ENCODE results near the gene MOV10.

MOV10 gene

DNA sequence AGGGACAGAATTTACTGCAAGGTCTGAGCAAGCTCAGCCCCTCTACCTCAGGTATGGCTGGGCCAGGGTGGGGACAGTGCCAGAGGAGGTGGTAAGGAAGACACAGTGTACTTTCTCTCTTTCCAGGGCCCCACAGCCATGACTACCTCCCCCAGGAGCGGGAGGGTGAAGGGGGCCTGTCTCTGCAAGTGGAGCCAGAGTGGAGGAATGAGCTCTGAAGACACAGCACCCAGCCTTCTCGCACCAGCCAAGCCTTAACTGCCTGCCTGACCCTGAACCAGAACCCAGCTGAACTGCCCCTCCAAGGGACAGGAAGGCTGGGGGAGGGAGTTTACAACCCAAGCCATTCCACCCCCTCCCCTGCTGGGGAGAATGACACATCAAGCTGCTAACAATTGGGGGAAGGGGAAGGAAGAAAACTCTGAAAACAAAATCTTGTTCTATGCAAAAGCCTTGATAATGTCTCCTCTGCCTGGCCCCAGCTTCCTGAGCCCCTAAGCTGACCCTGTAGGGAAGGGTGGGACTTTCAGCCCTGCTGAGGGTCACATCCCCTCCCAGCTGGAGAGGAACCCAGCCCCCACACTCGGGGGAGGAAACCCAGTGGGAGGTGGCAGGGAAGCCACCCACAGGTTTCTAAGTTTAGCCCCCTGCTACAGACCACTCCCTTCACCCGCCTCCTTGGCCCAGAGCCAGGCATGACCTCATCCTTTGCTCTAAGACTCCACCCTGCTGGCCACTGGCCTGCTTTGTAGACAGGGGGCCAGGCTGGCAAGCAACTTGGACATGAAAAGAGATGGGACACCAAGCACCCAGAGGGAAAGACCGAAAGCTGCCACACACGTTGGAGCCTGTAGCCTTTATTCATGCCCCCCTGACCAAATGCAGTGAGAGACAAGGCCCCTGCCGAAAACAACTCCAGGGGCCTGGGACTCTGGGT lies 26.1 kb downstream of the MOV10 start:
- DNase-seq, result peak in 1 of 2 experiments; percentile 36

DNA sequence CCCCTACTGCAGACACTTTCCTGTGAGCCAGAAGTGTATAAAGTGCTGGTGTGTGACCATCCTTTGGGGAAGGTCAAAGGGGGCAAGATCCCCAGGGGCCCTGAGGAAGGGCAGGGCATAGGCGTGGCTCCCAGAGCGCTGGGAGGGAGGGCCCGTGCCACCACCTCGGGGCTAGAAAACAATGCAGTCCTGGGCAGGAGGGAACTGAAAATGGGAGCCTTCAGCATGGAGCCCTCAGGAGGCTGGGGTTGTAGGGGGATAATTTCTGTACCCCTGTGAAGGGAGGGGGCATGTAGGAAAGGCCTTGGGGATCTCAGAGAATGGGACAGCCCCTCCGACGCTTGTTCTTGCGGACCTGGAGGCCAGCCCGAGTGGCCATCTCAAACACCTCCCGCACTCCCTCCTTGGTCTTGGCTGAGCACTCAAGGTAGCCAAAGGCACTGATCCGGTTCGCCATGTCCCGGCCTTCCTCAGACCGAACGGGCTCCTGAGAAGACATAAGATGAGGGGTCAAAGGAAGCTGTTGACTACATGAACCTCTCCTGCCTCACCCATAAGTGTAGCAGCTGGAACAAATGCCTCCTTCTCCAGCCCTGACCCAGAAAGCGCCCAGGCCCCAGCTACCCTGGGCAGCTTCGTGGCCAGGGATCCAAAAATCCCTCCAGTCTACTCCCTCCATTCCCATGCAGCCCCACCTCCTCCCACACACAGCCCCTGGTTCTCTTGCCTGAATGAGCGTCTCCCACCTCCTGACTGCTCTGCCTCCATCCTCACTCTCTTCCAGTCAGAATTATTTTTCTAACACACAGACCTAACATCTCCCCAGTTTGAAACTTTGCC lies 27.0 kb downstream of the MOV10 start:
- DNase-seq, result no peak

DNA sequence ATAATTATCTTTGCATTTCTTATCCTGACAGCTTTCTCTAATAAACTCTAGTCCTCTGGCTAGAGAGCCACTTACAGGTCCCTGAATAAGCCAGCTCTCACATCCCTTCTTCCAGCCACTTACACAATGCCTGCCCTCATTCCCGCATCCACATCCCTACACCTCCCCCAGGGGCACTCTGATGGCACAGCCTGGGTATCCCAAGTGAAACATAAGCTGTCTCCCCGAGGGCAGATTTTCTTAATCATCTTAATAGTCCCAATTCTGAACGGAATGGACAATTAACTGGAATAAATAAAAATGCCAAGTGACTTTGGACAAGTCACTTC lies 27.6 kb downstream of the MOV10 start:
- no peak for DNase-seq

DNA sequence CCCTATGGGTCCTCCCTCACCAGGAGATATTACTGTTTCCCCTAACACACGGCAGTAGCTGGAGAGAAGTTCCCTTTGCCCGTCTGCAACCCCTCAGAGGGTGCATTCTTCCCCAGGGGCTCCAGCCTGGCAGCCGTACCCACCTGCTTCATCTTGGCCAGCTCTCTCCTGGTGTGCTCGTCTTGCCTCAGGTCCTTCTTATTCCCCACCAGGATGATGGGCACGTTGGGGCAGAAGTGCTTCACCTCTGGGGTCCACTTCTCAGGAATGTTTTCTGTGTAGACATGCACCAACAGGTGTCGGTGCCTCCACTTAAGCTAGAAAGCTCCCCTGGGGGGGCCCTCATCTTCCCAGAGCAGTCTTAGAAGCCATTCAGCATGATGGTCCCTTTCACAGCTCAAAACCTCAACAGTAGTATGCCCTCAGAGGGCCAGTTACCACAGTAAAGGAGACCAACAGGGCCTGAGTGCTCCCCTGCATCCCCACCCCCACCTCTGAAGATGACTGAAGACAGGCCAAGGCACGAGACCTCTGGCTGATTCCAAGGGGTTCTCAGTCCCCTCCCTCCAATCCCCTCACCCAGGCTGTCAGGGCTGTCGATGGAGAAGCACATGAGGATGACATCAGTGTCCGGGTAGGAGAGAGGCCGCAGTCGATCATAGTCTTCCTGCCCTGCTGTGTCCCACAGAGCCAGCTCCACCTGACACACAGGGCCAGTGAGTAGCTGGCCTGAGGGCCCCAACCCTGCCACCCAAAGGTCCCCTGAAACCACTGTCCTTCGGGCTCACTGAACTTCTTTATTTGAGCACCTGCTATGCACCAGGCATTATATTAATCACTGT lies 28.2 kb downstream of the MOV10 start:
- no peak for DNase-seq

DNA sequence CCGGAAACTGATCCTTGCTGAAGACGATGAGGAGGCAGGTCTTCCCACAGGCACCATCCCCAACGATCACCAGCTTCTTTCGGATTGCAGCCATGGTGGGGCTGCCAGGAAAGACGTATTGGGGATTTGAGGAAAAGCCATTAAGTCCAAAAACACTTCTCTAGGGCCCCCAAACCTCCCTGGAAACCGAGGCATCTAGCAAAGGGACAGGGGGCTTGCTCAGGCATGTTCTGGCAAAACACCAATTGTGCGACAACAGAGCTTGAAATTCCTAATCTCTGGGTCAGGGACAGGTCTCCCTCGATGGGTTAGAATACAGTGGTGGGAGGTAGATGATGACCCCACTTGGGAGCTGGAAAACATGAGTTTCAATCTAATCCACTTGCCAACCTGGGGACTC lies 29.2 kb downstream of the MOV10 start:
- DNase-seq, result no peak

DNA sequence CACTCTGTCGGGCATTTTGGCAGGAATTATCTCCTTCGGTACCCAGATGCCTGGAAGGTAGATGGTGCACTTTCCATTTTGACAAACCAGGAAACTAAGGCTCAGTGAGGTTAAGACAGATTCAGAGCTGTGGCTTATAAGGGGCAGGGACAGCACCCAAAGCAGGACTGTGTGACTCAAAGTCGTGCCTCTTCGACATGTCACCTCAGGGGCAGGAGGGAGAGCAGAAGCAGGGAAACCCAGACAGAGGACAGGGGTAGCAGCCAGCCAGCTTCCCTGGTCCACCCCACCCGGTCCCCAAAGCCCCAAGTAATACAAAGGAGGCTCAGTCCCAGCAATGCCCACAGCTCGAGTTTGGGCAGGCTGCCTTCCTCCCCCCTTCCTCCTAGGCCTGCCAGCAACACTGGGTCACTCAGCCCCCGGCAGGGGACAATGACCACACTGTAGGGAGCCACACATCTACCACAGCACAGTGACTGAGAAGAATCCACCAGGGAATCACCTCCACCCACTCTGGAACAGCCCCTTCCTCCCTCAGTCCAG lies 30.0 kb downstream of the MOV10 start:
- no peak for DNase-seq

DNA sequence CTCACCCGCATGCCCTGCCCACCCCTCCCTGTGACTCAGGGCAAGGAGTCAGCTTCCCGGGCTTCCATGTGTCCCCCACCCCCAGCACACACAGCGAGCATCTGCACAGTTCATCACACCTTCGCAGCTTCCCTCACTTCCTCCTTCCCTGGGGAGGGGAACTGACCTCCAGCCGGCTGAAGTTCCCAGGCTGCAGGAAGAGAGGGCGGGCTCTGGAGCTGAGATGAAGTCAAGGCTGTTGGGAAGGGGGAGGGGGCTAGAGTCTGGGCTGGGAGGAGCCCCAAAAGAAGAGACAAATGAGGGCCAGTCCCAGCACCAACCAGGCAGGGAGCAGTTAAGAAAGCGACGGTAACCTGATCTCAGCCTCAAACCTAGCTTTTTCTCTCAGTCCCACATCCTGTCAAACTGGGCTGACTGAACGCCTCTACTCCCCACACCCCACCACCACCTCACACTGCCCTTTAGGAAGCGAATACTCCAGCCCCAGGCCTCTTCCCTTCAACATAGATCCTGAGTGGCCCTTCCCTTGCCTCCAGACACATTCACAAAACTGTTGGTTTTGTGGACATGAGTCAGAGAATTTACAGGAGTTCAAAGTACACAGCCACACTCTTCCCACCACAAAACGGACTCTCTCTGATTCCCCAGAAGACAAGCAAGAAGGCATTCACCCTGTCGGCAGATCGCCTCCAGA lies 30.6 kb downstream of the MOV10 start:
- peak in 1 of 2 experiments; percentile 27 for DNase-seq

DNA sequence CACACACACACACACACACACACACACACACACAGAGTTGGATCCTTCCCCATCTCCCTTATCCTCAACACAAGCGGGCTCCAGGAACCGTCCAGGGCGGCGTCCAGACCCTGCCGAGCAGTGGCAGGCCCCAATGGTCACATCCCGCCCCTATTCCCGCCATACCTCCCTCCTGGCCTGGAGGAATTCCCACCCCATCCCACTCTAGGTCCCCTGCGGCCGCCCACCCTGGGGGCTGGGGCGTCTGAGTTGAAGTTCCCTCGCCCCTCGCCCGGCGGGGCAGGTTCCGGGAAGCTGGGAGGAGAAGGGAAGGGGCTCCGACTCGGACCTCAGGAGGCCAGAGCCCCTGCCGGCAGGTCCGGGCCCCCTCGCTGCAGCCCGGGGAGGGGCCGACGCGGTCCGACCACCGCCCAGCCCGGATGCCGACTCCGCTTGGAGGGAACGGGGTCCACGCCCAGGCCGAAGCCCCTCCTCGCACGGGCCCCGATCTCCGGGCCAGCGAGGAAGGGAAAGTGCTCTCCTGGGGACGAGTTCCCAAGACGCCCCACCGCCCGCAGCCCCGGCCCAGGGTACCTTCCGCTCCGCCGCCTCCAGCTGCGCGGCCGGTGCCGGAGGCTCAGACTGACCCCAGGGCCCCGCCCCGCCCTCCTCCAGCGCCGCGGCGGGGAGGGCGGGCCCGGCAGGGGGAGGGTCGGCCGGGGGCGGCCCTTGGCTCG lies 32.2 kb downstream of the MOV10 start, which contains the start of gene RHOC:
Gene RHOC (minus strand): TSS at position 623 of the 716 bp plus-strand sequence. CDS start 3,328 bp downstream, outside the sequence.
- DNase-seq, result peak in 1 of 2 experiments; percentile 35

DNA sequence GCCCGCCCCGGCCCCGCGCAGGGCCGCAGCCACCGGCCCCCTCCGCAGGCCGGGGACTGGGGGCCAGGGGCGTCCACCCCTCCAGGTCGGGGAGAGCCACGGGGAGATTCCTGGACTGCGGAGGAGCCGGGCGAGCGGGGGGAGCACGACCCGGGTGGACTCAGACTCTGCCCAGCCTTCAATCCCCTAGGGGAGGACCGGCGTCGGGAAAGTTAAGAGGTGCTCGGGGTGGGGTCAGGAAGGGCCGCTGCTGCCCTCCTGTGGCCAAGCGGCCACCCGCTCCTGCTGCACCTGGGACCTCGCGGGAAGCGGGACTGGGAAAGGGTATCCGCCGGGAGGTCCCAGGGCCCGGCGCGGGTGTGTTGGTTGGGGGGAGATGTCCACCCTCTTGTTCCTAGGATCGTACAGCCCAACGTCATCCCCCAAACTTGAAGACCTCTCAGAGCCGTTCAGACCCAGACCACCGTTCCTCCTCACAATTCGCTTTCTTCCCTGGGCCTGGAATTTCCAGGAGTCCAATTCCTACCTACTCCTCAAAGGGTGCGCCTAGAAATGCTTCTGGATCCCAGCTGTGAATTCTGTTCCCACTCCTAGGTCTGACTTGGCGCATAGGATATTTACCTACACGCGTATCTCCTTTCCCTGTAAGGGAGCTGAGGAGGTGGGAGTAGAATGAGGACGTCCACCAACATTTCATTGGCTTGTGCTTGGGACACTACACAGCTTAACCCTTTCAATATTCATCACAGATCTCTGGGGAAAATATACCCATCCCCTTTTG lies 33.0 kb downstream of the MOV10 start:
- peak; percentile 52 to 72 for DNase-seq

DNA sequence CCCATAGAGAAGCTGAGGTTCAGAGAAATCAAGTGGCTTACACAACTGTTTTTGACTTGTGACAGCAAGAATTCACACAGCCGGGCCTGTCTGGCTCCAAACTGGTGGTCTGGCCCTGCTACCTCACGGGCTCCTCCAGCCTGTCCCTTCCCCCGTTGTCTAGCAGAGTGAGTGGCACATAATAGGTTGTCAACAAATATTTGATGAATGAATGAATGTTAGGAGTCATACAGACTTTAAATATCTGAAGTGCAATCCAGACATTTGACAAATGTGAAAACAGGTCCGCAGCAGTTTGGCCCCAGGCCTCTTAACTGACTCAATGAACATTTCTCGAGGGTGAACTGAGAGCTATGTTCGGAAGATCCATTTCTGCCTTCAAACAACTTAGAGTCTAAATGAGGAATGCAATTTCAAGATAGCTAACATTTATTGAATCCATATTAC lies 33.6 kb downstream of the MOV10 start:
- no peak for DNase-seq

DNA sequence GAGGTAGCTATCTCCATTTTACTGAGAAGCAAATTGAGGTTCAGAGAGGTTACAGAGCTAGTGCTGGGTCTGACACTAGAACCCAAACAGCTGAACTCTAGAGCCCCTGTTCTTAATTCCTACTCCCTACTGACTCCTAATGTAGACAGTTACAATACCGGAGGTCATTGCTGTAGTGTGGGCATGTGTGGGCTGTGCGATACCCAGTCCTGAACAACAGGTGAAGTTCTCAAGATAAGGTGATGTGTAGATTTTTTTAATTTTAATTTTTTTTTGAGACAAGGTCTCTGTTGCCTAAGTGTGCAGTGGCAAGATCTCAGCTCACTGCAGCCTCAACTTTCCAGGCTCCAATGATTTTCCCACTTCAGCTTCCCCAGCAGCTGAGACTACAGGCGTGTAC lies 34.0 kb downstream of the MOV10 start:
- DNase-seq, result no peak

DNA sequence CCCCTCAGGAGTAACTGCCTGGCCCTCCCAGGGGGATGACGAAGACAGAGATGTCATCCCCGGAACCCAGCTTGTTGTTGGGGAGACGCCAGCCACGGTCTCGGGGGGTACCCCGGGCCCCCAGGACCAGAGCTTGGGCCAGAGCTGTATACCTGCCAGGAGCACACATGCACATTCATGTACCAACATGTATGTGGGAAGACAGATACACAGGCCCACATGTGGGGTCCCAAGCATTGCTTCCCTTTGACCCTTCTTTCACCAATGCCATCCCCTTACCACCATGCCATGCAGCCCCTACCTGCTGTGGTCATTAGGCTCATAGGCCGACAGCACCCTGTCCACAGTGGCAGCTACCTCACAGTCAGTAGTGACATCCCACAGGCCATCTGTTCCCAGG lies 35.7 kb downstream of the MOV10 start:
- DNase-seq, result no peak

DNA sequence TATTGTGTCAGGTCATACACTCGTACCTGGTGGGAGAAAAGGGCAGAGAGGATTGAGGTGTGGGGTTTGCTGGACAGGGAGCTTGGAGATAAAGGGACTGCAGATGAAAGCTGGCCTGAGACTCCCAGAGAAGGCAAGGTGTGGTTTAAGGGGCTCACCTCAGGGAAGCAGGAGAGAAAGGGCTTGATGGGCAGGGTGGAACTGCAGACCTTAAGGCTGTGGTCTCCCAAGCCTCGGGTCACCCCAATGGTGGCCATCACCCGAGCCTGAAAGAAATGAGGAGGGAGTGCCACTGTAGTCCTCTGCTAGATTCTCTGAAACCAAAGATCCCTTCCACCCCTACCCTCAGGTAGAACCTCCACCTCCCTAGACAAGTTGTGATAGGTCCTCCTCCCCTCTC lies 36.1 kb downstream of the MOV10 start:
- DNase-seq, result no peak

DNA sequence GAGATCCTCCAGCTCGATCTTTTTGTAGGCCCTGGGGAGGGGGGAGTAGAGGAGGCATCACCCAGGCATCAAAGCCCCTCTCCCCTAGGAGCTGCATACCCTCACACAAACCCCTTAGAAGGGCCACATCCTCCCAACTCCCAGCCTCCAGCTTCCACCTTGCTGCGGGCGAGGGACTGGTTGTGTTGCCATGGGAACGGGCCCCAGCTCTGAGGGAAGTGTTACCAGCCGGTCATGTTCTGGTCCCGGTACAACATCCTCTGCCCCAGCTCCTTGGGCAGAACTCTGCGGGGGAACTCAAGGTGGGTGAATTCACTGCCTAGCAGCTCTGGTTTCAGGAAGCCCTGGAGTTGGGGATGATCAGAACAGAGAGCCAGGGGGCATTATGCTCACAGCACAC lies 36.6 kb downstream of the MOV10 start:
- peak; percentile 15 to 18 for DNase-seq

DNA sequence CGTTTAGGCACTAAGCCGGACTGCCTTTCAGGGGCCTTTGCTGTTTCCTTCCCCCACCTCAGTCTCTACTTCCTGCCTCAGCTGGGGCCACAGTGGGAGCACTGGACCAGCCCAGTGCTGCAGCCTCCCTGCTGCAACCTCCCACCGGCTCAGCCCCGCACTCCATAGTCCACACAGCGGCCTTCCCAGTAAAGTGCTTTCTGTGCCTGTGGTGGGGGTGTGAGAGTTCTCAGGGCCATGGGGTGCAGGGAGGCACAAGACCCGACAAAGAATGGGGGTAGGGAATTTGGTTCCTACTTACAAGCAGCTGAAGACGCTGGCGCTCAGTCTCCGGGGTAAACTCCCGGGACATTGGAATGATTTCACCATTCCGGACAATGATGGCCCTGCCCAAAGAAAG lies 37.2 kb downstream of the MOV10 start:
- DNase-seq, result no peak

DNA sequence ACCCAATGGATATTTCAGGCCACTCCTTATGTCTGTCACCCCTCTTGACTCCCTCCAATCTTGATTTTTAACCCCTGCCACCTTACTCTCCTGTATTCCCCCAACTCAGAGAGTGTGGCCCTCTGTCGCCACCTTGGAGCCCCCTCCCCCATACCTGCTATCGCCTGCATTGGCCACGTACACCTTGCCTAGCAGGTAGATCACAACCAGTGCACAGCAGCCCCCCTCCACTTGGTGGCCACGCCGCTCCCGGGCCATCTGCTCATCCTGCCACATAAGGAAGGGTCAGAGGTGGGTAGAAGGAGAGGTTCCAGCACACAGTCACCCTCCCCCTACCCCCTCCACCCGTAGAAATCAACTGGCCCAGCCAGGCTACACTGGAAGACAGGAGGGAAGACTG lies 37.7 kb downstream of the MOV10 start:
- no peak for DNase-seq

DNA sequence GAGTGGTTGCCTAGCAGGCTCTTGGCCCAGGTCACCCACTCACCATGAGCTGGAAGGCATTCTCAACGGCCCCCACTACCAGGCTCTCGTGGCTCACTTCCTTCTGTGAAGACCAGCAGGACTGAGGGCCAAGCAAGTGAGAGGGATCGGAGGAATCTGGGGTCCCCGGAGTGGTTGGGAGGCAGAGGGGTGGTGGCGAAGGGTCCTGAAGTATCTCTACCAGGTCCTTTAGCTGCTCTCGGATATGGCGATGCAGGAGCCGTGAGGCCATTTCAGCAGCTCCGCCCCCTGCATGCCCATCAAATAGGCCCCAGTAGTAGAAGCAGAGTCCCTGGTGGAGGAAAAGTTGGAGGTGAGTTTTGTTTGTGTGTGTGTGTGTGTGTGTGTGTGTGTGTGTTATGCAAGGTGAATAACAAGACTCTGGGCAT lies 38.3 kb downstream of the MOV10 start:
- DNase-seq, result no peak

DNA sequence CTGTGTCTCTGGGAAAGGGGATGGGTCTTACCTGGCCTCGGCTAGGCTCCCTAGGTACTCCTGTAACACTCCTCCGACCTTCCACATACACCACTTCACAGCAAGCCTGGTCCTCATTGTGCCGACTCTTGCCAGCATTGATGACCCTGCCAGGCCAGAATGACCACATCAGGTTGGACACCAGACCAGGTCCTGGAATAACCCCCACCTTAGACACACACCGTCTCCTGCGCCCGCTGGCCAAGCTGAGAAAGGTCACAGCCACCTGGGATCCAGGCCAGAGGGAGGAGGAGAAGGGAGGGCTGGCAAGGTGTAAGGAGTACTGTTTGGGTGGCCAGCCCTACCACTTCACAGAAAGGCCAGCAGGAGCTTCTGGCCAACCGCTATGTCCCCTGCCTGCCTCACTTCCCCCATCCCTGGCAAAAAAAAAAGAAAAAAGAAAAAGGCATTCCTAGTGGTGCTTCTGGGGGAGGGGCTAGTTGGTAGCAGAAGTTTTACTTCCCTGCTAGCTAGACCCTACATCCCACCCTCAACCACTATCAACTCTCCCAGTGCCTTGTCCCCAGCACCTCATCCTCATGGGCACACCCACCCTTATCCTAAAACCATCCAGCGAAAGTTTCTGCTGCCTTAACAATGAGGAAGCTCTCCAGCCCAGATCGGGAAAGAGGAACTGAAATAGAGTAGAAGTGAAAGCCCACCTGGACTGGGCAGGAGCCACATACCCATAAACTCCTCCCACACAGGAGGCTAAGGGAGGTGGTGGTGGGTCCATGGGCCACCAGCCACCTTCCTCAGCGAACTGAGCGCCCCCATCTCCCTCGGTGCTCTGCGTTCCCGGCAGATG lies 39.2 kb downstream of the MOV10 start:
- peak in 1 of 2 experiments; percentile 27 for DNase-seq

All from NCI-H524 (cell line).